Epithelial cell of proximal tubule (primary cell): ENCODE data around the gene SMARCD1. TPM values are rescaled to one million over a fixed set of nuclear protein-coding genes. Genes with fewer than 3 reads are reported as not detected.

ENCODE experiments used
- DNase-seq: peaks from one replicate; pipeline ENCODE4 v3.0.0-alpha.2; 2011; ENCODE audit warnings: low read depth
- H3K4me3 ChIP-seq: 2 replicates; pipeline ENCODE4 v1.5.1; 2011; ENCODE audit warnings: low read depth, mild to moderate bottlenecking, low read length
- CTCF ChIP-seq: conservative IDR thresholded peaks from 2 replicates; pipeline ENCODE4 v1.5.1; 2012; ENCODE audit warnings: low read depth, mild to moderate bottlenecking, low read length
- total RNA-seq: library from RNA; depleted of rRNA; stranded (reverse); fragments of >200 nt; gene quantifications from 2 replicates; pipeline ENCODE4 v1.2.3, GENCODE V29; 2015

Gene SMARCD1
- total RNA-seq, 1 donor from 2014 or later, result 77.3 TPM

- no peak for TF ChIP-seq CTCF
- no peak overlapping the region for H3K4me3 ChIP-seq
- DNase-seq, result no peak
Observed at GRCh38 chr12:50119387-50119786, 34.2 kb downstream of the SMARCD1 start.

GRCh38 chr12:50120521-50120920 is 35.4 kb downstream of the SMARCD1 start:
- DNase-seq, result no peak
- no peak for TF ChIP-seq CTCF
- H3K4me3 ChIP-seq, result no peak overlapping the region

- no peak overlapping the region for H3K4me3 ChIP-seq
- TF ChIP-seq CTCF, result no peak
- no peak for DNase-seq
Observed at GRCh38 chr12:50120953-50121352, 35.8 kb downstream of the SMARCD1 start.

GRCh38 chr12:50121641-50122040 is 36.5 kb downstream of the SMARCD1 start:
- H3K4me3 ChIP-seq, result no peak overlapping the region
- no peak for TF ChIP-seq CTCF
- DNase-seq, result no peak

- H3K4me3 ChIP-seq, result no peak overlapping the region
- TF ChIP-seq CTCF, result no peak
- no peak for DNase-seq
Observed at GRCh38 chr12:50123203-50123602, 38.1 kb downstream of the SMARCD1 start.

- DNase-seq, result no peak
- H3K4me3 ChIP-seq, result no peak overlapping the region
- no peak for TF ChIP-seq CTCF
Observed at GRCh38 chr12:50127546-50127945, 42.4 kb downstream of the SMARCD1 start.

GRCh38 chr12:50129290-50129689 is 44.1 kb downstream of the SMARCD1 start:
- no peak for DNase-seq
- H3K4me3 ChIP-seq, result no peak overlapping the region
- no peak for TF ChIP-seq CTCF
